Type B pancreatic cell (in vitro differentiated cells): ENCODE results near the gene ATXN2. TPM values are rescaled to one million over a fixed set of nuclear protein-coding genes. Genes with fewer than 3 reads are reported as not detected.

Experiments
- DNase-seq: peaks from one replicate; pipeline ENCODE4 v3.0.0; 2021; ENCODE audit warnings: mixed read lengths; ENCODE audit not compliant: unreplicated experiment; ENCODE audit errors: extremely low spot score
- H3K27ac Mint-ChIP-seq: 2 replicates; pipeline ENCODE4 v1.8.0; 2021; ENCODE audit warnings: mild to moderate bottlenecking, mixed read lengths
- H3K27me3 Mint-ChIP-seq: 2 replicates; pipeline ENCODE4 v1.8.0; 2021; ENCODE audit warnings: mixed read lengths
- H3K36me3 Mint-ChIP-seq: 2 replicates; pipeline ENCODE4 v1.8.0; 2021; ENCODE audit warnings: mixed read lengths
- H3K4me1 Mint-ChIP-seq: one replicate; pipeline ENCODE4 v1.8.0; 2021; ENCODE audit warnings: mixed read lengths; ENCODE audit not compliant: unreplicated experiment
- H3K4me3 Mint-ChIP-seq: 2 replicates; pipeline ENCODE4 v1.8.0; 2021; ENCODE audit warnings: mild to moderate bottlenecking, mixed read lengths
- H3K9me3 Mint-ChIP-seq: 2 replicates; pipeline ENCODE4 v1.8.0; 2021; ENCODE audit warnings: mixed read lengths
- CTCF ChIP-seq: fragments of 200-600 bp; sonication (generic); conservative IDR thresholded peaks from 2 replicates; pipeline ENCODE4 v1.5.0; 2021; ENCODE audit warnings: antibody characterized with exemption, mild to moderate bottlenecking
- total RNA-seq: library from RNA; stranded (reverse); gene quantifications from 2 replicates; pipeline ENCODE4 v1.2.1, GENCODE V29; 2021; ENCODE audit warnings: low replicate concordance

The ATXN2 gene
- total RNA-seq, 1 donor from 2014 or later, result 80.9 TPM

- no peaks in the 10 kb centered on the region for H3K9me3 Mint-ChIP-seq
- peaks cover 16% of the 10 kb centered on the region for H3K36me3 Mint-ChIP-seq
- no peak for TF ChIP-seq CTCF
- H3K27ac Mint-ChIP-seq, result peak overlapping the region; percentile 82
- H3K4me1 Mint-ChIP-seq, result peaks cover 12% of the 10 kb centered on the region
- H3K27me3 Mint-ChIP-seq, result no peaks in the 10 kb centered on the region
- peak overlapping the region; percentile 55 for H3K4me3 Mint-ChIP-seq
- DNase-seq, result no peak
These were observed 66.4 kb downstream of the ATXN2 start for GRCh38 chr12:111532751-111533150.

DNA sequence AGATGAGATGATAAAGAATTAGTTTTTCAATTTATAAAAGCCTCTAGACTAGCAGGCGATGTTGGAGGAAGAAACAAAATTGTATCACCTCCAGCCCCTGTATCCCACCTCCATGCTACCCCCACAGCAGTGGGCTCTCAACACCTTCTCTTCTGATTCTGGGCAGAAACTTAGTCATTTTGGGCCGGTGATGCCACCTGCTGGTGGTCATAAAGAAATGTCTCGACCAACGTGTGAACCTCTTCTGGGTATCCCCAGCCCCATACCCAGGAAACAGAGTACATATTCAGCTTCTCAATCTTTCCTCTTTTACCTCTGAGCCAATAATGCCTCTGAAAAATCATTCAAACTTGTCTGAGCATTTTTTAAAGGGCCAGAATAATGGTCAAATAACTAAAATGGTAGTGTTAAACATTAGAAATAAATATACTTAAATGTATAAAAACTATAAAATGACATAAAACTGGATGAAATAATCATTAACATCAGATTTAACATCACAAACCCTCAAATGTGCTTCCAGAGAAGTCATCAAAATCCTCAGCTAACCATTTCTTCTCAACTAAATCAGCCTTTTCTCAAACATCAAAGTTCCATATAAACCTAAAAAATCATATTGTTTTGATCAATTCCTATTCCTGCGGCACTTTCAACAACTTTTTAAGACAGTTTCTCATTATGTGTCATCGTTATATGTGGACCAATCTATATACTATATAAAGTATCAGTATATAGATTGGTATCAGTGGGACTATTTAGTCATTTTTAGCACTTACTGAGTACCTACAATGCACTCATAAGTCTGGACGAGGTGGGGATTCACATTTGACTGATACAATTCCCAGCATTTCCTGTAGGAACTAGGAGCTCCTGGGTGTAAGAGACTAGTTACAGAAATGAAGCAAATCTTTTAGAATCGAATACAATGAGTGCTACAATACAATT, 69.4 kb downstream of the ATXN2 start:
- Mint-ChIP-seq H3K4me1 (peaks cover 12% of the 10 kb centered on the region), H3K36me3 (peaks cover 19% of the 10 kb centered on the region), H3K27ac (peak overlapping the region; percentile 7), H3K4me3 (no peak overlapping the region), H3K27me3 (no peaks in the 10 kb centered on the region), H3K9me3 (no peaks in the 10 kb centered on the region)
- peak; percentile 82 for TF ChIP-seq CTCF
- DNase-seq, result no peak

DNA sequence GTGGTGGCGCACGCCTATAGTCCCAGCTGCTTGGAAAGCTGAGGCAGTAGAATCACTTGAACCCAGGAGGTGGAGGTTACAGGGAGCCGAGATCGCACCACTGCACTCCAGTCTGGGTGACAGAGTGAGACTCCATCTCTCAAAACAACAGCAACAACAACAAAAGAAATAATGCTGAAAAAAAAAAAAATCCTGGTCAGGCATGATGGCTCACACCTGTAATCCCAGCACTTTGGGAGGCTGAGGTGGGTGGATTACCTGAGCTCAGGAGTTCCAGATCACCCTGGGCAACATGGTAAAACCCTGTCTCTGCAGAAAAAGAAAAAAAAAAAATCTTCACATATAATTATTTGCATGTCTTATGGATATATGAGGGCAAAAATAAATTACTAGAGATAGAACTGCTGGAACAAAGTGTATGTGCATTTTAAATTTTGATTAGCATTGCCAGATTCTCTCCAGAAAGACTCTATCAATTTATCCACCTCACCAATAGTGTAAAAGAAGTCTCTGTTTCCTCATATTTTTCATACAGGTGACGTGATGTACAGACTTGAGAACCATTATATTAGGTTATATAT, 75.4 kb downstream of the ATXN2 start:
- peaks cover 14% of the 10 kb centered on the region for H3K36me3 Mint-ChIP-seq
- H3K9me3 Mint-ChIP-seq, result no peaks in the 10 kb centered on the region
- no peak for TF ChIP-seq CTCF
- no peak for DNase-seq
- no peaks in the 10 kb centered on the region for H3K4me1 Mint-ChIP-seq
- H3K27me3 Mint-ChIP-seq, result no peaks in the 10 kb centered on the region
- no peak overlapping the region for H3K4me3 Mint-ChIP-seq
- no peak overlapping the region for H3K27ac Mint-ChIP-seq

DNA sequence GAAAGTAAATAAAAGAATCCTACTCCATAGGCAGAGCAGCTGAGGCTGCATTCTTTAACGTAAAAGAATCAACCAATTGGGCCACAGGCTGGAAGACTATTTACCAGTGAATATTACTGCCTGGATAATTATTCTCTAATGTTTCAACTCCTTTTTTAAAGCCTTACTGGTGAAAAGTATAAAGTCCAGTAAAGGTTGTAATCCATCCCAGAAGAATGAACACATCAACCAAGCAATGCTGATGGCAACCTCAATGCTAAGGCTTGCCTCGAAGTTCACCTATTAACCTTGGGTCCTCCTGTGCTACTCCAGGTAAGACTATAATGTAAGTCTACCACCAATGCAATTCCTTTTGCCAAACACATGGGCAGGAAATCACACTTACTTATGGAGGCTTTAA, 77.3 kb downstream of the ATXN2 start:
- H3K27me3 Mint-ChIP-seq, result no peaks in the 10 kb centered on the region
- H3K9me3 Mint-ChIP-seq, result no peaks in the 10 kb centered on the region
- DNase-seq, result no peak
- H3K4me1 Mint-ChIP-seq, result no peaks in the 10 kb centered on the region
- no peak overlapping the region for H3K27ac Mint-ChIP-seq
- H3K4me3 Mint-ChIP-seq, result no peak overlapping the region
- H3K36me3 Mint-ChIP-seq, result peaks cover 12% of the 10 kb centered on the region
- no peak for TF ChIP-seq CTCF

DNA sequence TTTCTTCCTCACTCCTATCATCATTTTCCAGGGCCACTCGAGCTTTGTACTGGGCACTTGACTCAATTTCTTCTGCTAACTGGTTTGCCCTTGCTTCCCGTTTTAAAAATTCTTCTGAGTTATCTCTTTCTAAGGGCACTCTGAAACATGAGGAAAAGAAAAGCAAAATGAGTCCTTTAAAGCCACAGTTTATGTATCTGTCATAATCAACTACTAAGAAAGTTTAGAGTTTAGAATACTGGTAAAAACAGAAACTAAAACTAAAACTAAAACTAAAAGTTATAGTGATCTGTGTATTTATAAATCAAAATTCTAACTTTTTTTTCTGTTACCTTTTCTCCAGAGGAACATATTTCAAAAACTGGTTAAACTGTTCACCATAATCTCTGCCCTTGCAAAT, 79.2 kb downstream of the ATXN2 start:
- Mint-ChIP-seq H3K36me3 (peaks cover 7% of the 10 kb centered on the region), H3K27me3 (no peaks in the 10 kb centered on the region), H3K4me1 (no peaks in the 10 kb centered on the region), H3K9me3 (no peaks in the 10 kb centered on the region), H3K4me3 (no peak overlapping the region), H3K27ac (no peak overlapping the region)
- TF ChIP-seq CTCF, result no peak
- DNase-seq, result no peak
